CD4-positive, alpha-beta T cell treated with Interleukin-6 at 100 ng/mL for 8 hours (primary cell): ENCODE data around the gene CLK3.
A peak's percentile ranks its signal among the peaks of the same experiment; 100 is the strongest.
"Not testable (repeated sequence)": the region's sequence is repeated elsewhere in the genome, so short reads cannot be mapped to it uniquely, and the experiment has no call there.

Experiments
- DNase-seq: peaks from one replicate; pipeline ENCODE4 v3.0.0-alpha.2; 2020; ENCODE audit warnings: mixed read lengths, low spot score

The CLK3 gene

GRCh38 chr15:74615508-74616365 lies at the start of gene CLK3:
Gene CLK3 (plus strand): TSS chr15:74615836. CDS start chr15:74619197, 3,361 bp downstream.
- peak; percentile 95 for DNase-seq

DNA sequence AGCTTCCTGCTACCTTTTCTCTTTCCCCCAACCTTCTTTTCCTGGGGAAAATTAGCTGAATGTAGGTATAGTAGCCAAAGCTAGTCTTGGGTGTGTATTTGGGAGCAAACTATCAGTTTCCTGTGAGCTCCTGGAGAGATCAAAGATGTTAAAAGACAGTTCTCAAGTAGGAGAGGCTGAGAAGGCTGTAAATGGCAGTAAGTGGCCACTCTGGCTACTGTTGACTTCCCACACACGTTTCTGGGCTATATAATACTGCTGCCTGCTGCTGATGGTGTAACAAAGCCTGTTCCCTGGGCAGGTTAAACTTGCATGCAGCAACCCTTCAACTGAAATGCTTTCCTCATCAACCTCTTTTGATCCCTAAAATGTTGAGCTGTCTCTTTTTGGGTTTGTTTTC lies 47.0 kb upstream of the CLK3 start:
- no peak for DNase-seq

DNA sequence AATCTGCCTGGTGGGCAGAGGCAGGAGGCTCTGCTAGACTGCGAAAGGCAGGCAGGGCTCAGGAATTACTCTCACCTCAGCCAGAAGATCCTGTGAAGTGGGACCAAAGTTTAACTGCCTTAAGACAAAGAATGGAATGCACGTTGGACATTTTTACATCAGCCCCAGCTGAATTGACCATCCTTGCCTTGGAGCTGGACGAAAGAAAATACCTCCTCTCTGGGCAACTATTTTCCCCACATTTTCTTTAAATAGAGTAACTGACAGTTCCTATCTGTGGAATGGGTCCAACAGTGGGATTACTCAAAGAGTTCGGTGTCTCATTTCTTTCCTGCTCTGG lies 45.9 kb upstream of the CLK3 start:
- no peak for DNase-seq

- DNase-seq, result no peak
These were observed 44.4 kb upstream of the CLK3 start for GRCh38 chr15:74571191-74571590.

GRCh38 chr15:74573987-74574386 lies 41.6 kb upstream of the CLK3 start:
- no peak for DNase-seq

DNA sequence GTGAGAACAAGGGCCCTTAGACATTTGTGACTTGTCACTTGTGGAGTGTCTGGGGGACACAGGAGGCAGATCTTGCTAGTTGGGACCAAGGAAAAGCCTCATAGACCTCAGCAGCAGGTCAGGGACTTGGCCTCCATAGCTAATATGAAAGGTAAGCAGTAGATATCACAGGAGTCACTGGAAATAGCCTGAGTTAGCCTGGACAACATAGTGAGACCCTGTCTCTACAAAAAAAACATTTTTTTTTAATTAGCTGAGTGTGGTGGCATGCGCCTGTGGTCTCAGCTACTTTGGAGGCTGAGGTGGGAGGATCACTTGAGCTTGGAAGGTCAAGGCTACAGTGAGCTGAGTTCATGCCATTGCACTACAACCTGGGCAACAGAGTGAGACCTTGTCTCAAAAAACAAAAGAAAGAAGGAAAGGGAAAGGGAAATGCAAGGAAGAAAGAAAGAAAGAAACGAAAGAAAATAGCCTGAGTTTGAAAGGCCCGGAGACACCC lies 37.1 kb upstream of the CLK3 start:
- DNase-seq, result no peak

DNA sequence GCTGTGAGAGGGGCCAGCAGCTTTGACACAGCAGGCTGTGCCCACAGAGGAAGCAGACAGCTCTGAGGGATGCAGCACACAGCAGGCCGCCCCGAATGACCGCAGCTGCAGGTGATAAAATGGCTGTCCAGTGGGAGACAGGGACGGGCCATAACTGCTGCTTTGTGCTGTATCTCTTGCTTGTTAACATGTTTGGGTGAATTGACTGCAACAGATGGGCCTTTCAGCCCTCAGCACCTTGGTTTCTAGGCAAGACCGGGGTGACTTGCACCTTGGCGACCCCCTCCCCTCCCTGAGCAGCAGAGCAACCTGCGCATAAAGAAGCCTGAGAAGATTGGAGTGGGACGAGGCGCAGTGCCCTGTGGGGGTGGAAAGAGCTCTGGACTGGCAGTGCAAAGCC lies 36.6 kb upstream of the CLK3 start:
- no peak for DNase-seq

- no peak for DNase-seq
These were observed 34.9 kb upstream of the CLK3 start for GRCh38 chr15:74580538-74581350.

GRCh38 chr15:74584204-74584603 lies 31.4 kb upstream of the CLK3 start:
- DNase-seq, result no peak

DNA sequence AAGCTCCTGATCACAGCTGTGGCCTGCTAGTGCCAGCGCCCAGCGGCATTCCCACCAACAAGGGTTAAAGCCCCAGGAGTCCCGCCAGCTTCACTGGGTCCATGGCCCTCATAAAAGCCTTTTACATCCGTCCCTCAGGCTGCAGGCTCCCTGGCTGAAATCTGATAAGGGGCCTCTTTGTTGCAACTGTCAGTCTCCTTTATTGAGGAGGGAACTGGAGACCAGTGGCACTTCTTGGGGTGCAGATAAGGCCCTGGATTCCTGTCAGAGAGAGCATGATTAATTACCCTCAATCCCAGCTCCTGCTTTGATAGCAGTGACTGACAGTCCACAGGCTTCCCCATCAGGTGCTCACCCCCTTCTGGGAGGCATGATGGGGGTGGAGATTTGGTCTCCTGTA lies 30.9 kb upstream of the CLK3 start:
- no peak for DNase-seq

DNA sequence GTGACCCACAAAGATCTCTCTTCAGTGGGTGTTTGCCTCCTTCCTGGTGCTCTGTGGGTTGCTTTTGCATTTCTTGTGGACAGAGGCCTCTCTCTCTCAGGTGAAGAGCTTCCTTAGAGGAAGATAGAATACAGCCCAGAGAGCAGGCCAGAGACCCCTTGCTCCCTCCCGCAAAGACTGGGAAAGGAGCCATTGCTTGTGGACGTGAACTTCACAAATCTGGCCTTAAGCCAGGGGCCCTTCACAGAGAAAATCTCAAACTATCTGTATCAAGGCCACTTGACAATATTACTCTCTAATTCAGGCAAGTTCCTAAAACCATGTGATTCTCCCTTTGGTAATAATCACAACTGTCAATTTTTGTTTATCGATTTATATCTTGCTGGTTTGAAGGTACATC lies 30.4 kb upstream of the CLK3 start:
- no peak for DNase-seq

GRCh38 chr15:74585857-74586256 lies 29.8 kb upstream of the CLK3 start:
- no peak for DNase-seq

DNA sequence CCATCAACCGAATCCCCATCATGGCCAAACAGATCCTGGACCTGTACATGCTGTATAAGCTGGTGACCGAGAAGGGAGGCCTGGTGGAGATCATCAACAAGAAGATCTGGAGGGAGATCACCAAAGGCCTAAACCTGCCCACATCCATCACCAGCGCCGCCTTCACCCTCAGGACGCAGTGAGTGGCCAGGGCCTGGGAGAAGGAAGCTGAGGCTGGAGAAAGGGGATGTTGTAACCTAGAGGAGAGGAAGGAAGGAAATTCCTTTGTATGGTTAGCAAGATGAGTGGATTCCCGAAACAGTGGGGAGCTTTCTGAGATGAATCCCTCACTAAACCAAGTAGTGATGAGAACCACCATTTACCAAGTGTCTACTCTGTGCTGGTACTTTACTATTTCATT lies 25.8 kb upstream of the CLK3 start:
- DNase-seq, result no peak

- DNase-seq, result no peak
These were observed 23.4 kb upstream of the CLK3 start for GRCh38 chr15:74592222-74592621.

DNA sequence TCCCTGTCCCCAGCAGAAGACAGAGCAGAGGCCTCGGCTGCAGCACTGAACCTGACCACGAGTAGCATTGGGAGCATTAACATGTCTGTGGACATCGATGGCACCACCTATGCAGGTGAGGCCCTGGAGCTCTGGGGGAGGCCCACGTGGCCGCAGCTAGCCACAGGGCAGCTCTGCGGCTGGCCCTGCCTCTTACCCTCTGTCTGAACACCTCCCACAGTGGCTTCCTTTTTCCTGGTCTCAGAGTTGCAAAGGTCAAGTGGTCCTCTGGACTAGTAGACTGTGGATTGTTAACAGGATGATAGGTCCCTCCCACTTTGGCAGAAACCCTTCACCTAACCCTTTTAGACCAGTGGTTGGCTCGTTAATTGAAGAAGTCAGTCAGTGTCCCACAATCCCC lies 22.5 kb upstream of the CLK3 start:
- DNase-seq, result no peak

DNA sequence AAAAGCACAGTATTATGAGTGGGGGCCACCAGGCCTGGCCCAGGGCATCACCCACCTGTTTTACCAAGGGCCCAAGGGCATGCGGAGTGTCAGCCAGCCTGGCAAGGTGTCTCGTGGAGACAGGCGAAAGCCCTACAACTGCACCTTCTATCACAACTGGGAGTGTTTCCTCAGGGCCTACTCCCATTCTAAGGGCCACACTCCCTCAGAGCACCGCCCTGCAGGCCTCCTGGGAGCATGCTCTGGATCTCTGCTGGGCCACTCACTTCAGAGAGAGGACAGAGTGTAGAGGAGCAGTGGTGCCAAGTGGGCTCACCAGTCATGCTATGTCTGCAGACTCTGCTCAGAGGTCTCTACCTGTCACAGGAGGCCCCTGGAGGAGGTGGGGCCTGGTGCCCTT lies 21.2 kb upstream of the CLK3 start:
- DNase-seq, result no peak

DNA sequence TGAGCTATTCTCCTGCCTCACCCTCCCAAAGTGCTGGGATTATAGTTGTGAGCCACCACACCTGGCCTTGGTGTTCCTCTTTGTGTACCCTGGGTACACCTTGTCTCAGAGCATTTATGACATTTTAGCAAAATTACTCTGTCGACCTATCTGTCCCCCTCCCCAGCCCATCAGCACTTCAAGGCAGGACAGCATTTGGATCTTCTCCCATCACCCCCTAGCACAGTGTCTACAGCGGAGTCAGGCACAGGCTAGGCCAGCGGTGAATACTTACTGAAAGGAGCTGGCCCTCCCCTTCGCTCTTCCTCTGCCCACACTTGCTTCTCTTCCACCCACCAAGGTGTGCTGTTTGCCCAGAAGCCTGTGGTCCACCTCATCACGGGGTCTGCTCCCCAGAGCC lies 20.4 kb upstream of the CLK3 start:
- no peak for DNase-seq

DNA sequence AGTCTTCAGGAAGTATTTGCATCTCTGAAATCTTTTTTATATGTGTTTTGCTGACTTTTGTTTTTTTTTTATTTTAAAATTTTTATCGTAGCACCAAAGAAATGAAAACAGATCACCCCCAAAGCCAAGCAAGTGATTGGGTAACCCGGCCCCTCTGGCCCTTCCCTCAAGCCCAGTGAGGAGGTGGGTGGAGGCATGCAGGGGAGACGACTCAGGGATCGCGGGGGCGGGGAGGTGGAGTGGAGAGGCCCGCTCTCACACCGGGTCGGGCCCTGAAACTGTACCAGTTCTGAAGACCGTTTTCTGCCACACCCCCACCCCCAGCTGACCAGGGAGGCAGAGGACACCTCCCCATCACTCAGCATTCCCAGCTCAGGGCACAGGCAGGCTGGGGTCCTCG lies 18.9 kb upstream of the CLK3 start:
- DNase-seq, result not testable (repeated sequence)

GRCh38 chr15:74597146-74597705 lies 18.4 kb upstream of the CLK3 start:
- DNase-seq, result not testable (repeated sequence)

- DNase-seq, result peak; percentile 88
These were observed 17.4 kb upstream of the CLK3 start for GRCh38 chr15:74598126-74598842.

- DNase-seq, result no peak
These were observed 16.5 kb upstream of the CLK3 start for GRCh38 chr15:74599156-74599555.
